HFF-Myc (cell line): ENCODE data around the gene TMEM225B.
"Not testable (repeated sequence)": the region's sequence is repeated elsewhere in the genome, so short reads cannot be mapped to it uniquely, and the experiment has no call there.

Source experiments
- DNase-seq: peaks from one replicate; pipeline ENCODE4 v3.0.0-alpha.2; 2011; ENCODE audit warnings: low read depth; ENCODE audit errors: extremely low read depth
- H3K4me3 ChIP-seq: replicated peaks from 2 replicates; pipeline ENCODE4 v1.5.1; 2011; ENCODE audit warnings: low read depth, mild to moderate bottlenecking, control low read depth, low read length
- CTCF ChIP-seq: IDR thresholded peaks from 2 replicates; pipeline ENCODE4 v1.5.1; 2012; ENCODE audit warnings: mild to moderate bottlenecking, low read depth, low read length, control low read depth; ENCODE audit errors: missing control alignments

TMEM225B gene

GRCh38 chr7:99643464-99643863 is 45.4 kb downstream of the TMEM225B start:
- no peak overlapping the region for H3K4me3 ChIP-seq
- DNase-seq = no peak
- no peak for TF ChIP-seq CTCF

GRCh38 chr7:99644431-99644830 is 46.4 kb downstream of the TMEM225B start:
- TF ChIP-seq CTCF = no peak
- DNase-seq = no peak
- H3K4me3 ChIP-seq = no peak overlapping the region

- no peak overlapping the region for H3K4me3 ChIP-seq
- TF ChIP-seq CTCF = no peak
- DNase-seq = no peak
Measured at GRCh38 chr7:99645590-99645989, 47.5 kb downstream of the TMEM225B start.

- DNase-seq = no peak
- H3K4me3 ChIP-seq = no peak overlapping the region
- TF ChIP-seq CTCF = no peak
Measured at GRCh38 chr7:99648843-99649242, 50.8 kb downstream of the TMEM225B start.

- H3K4me3 ChIP-seq = no peak overlapping the region
- no peak for TF ChIP-seq CTCF
- DNase-seq = no peak
Measured at GRCh38 chr7:99651290-99651689, 53.2 kb downstream of the TMEM225B start.

- no peak overlapping the region for H3K4me3 ChIP-seq
- no peak for DNase-seq
- TF ChIP-seq CTCF = no peak
Measured at GRCh38 chr7:99652671-99653070, 54.6 kb downstream of the TMEM225B start.

GRCh38 chr7:99653269-99653668 is 55.2 kb downstream of the TMEM225B start:
- DNase-seq, H3K4me3 ChIP-seq: not testable (repeated sequence)
